ENCODE results near the gene EIF2B2. TPM values are rescaled to one million over a fixed set of nuclear protein-coding genes. Genes with fewer than 3 reads are reported as not detected.

Gene EIF2B2
- total RNA-seq, 4 donors from 2014 or later: 37.0 to 45.6 (median 37.9) TPM

DNA sequence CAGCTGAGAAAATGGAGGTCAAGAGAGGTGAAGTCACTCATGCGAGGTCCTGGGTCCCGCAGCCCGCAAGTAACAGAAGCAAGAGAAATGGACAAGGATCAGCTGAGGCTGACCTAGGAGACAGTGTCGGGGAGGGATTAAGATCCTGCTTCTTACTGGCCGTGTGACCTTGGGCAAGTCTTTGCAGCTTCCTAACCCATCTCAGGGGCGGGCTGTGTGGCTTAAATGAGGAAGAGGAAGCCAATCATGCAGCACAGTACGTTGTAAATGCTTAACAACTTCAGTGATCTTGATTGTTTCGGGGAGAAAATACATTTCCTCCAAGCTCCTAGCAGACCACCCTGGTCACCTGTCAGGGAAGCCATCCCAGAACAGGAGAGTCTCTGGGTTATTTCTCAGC is 40.2 kb upstream of the EIF2B2 start:
- WGBS, 2 donors: 81 to 83% methylated on average over 8 of the region's 8 CpGs
- no peak for DNase-seq (ENCODE audit: low spot score in 2 of 2)
- no peak overlapping the region for H3K4me3 ChIP-seq (ENCODE audit: low read depth, poor library complexity, severe bottlenecking)
- no peak for TF ChIP-seq POLR2A (IDR thresholded peaks at IDR 0.05)
- TF ChIP-seq, protein P1, sequence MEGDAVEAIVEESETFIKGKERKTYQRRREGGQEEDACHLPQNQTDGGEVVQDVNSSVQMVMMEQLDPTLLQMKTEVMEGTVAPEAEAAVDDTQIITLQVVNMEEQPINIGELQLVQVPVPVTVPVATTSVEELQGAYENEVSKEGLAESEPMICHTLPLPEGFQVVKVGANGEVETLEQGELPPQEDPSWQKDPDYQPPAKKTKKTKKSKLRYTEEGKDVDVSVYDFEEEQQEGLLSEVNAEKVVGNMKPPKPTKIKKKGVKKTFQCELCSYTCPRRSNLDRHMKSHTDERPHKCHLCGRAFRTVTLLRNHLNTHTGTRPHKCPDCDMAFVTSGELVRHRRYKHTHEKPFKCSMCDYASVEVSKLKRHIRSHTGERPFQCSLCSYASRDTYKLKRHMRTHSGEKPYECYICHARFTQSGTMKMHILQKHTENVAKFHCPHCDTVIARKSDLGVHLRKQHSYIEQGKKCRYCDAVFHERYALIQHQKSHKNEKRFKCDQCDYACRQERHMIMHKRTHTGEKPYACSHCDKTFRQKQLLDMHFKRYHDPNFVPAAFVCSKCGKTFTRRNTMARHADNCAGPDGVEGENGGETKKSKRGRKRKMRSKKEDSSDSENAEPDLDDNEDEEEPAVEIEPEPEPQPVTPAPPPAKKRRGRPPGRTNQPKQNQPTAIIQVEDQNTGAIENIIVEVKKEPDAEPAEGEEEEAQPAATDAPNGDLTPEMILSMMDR (IDR thresholded peaks at IDR 0.05): no peak
- intact Hi-C loops (cut with DNase I; ENCODE audit: low total_unique reads): no loop called here

DNA sequence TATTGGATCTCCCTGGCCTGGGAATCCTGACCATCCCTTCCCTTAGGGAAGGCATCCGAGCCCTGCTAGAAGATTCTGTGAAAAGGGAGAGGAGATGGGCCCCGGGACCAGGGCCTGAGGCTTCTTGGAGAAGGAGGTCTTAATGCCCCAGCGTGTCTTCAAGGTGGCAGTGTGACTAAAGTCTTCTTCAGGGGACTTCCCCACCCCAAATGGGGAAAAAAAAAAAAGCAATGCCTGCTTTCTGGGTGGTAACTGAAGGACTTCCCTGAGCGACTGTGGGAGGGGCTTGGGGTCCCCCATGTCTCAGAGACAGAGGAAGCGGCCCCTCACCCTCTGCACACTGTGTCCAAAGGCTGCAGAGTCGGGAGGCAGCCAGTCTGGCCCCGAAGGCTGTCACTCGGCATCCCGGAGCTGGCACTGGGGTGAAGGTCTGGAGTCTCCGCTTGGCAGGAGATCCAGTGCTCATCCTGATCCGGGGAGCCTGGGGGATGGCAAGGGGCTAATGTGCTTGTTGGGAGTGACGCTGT is 39.5 kb upstream of the EIF2B2 start:
- DNase-seq (ENCODE audit: low spot score in 2 of 2): no peak
- TF ChIP-seq, protein P1 (IDR thresholded peaks at IDR 0.05): no peak
- no peak for TF ChIP-seq POLR2A (IDR thresholded peaks at IDR 0.05)
- no peak overlapping the region for H3K4me3 ChIP-seq (ENCODE audit: low read depth, poor library complexity, severe bottlenecking)
- WGBS, 2 donors: 57 to 75% methylated on average over 12 of the region's 12 CpGs
- intact Hi-C loops (cut with DNase I; ENCODE audit: low total_unique reads): no loop called here

DNA sequence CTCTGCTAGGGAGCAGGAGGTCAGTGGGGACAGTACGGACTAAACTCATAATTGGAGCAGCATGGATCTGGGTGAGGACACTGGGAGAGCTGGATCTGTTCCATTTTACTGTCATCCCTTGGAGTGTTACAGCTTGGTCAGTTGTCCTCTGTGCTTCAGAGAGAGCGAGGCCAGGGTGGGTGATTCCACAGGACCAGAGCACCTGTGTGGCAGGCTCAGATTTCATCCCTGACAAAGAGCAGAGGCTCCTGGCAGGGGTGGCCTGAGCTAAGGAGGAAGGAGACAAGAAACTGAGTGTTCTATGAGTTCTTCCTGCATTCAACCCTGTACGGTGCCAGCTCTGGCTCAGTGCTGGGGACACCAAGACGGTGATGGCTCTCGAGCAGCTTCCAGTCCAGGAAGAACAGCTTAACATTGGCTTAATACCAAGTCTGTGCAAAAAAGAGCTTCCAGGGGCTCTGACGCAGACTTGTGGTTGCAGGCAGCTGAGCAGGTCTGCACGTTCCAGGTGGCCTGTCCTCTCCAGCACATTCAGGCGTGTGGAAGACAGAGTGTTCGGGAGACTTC is 38.9 kb upstream of the EIF2B2 start:
- WGBS, 2 donors: 49 to 51% methylated on average over 9 of the region's 9 CpGs
- no peak for TF ChIP-seq POLR2A (IDR thresholded peaks at IDR 0.05)
- TF ChIP-seq, protein P1 (IDR thresholded peaks at IDR 0.05): no peak
- no peak for DNase-seq (ENCODE audit: low spot score in 2 of 2)
- H3K4me3 ChIP-seq (ENCODE audit: low read depth, poor library complexity, severe bottlenecking): no peak overlapping the region
- intact Hi-C loops (cut with DNase I; ENCODE audit: low total_unique reads): no loop called here

DNA sequence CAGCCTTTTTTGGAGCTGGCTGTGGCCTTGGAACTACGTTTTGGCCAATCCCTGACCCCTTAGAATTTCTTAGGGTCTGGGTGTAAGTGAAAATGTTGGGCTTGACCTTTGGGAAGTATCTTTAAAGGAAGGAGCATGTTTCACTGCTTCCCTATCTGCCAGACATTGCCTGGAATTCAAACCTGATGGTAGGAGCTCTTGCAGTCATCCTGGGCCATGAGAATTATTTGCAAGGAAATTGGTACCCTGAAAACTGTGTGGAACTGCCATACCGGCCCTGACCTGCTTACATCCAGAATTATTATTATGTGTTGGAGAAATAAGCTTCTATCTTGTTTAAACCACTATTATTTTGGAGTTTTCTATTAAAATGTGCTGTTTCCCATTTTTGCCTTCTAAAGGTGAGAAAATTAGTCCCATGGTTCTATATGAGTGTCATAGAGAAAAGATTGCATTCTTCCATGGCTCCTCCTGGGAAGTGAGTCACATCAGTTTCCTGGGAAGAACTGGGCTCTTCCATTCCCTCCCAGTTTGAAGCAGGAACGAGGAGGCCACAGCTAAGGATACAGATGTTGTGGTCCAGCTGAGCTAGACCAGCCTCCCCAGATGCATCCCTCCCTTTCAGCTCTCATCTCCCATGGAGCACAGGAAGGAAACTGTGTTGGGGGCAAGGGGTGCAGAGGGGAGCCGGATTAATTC is 37.8 kb upstream of the EIF2B2 start:
- no peak for DNase-seq (ENCODE audit: low spot score in 2 of 2)
- 62 to 76% methylated on average over 4 of the region's 4 CpGs for WGBS, 2 donors
- no peak for TF ChIP-seq POLR2A (IDR thresholded peaks at IDR 0.05)
- TF ChIP-seq, protein P1 (IDR thresholded peaks at IDR 0.05): no peak
- H3K4me3 ChIP-seq (ENCODE audit: low read depth, poor library complexity, severe bottlenecking): no peak overlapping the region
- intact Hi-C loops (cut with DNase I; ENCODE audit: low total_unique reads): no loop called here

DNA sequence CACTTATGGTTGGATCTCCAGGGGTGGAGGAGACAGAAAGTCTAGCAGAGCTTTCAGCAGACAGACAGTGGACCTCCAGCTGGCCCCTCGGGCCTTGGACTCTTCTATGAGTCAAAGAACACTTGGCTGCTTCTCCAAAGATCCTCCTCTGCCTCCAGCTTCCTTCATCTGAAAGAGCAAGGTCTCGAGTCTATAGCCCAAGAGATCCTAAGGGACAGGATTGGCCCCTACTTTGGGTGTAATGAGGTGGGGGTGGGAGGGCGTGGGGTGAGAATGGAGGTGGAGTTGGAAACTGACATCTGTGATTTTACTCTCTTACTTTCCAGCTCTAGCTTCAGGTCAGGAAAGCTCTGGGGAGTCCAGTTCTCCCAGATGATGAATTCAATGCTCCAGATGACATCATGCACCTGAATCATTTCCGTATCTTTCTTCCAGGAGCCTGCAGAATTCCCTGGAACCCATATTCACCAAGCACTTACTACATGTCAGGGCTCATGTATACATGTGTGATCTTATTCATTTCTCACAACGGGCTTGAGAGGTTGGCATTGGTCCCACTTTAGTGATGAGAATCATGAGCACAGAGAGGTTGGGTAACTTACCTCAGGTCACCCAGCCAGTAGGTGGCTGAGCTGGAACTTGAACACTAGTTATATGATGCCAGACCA is 37.1 kb upstream of the EIF2B2 start:
- intact Hi-C loops (cut with DNase I; ENCODE audit: low total_unique reads): no loop called here

More for the DNA sequence above, 37.1 kb upstream of the EIF2B2 start:
- H3K4me3 ChIP-seq (ENCODE audit: low read depth, poor library complexity, severe bottlenecking): no peak overlapping the region
- TF ChIP-seq POLR2A (IDR thresholded peaks at IDR 0.05): no peak
- TF ChIP-seq, protein P1 (IDR thresholded peaks at IDR 0.05): no peak
- 51 to 52% methylated on average over 5 of the region's 5 CpGs for WGBS, 2 donors
- DNase-seq (ENCODE audit: low spot score in 2 of 2): no peak

Measured in lower leg skin (tissue), 4 donors.